ENCODE measurements around the gene TEX12.

TEX12 gene

GRCh38 chr11:112210890-112211289, 43.7 kb downstream of the TEX12 start:
- no peak for ATAC-seq (ENCODE audit: low read depth)
- no peak overlapping the region for H3K4me3 ChIP-seq (ENCODE audit: severe bottlenecking)

DNA sequence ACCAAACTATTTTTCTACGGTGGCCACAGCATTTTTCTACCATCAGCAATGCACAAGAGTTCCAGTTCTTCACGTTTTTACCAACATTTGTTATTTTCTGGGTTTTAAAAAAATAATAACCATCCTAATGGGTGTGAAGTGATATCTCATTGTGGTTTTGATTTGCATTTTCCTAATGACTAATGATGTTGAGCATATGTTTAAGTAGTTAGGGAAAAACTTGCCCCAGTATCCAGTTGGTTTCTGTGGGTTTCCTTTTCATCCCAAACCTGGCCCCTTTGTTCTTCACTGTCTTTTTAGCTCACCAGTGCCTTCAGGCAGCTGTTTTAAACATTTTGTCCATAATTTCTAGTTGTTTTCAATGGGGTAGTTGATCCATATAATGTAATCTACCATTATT, 44.4 kb downstream of the TEX12 start:
- H3K9me3 ChIP-seq (ENCODE audit: severe bottlenecking) = no peaks in the 10 kb centered on the region
- no peaks in the 10 kb centered on the region for H3K27me3 ChIP-seq (ENCODE audit: insufficient read depth, poor library complexity, severe bottlenecking)
- no peak for DNase-seq (ENCODE audit: low spot score)
- TF ChIP-seq, protein P1, sequence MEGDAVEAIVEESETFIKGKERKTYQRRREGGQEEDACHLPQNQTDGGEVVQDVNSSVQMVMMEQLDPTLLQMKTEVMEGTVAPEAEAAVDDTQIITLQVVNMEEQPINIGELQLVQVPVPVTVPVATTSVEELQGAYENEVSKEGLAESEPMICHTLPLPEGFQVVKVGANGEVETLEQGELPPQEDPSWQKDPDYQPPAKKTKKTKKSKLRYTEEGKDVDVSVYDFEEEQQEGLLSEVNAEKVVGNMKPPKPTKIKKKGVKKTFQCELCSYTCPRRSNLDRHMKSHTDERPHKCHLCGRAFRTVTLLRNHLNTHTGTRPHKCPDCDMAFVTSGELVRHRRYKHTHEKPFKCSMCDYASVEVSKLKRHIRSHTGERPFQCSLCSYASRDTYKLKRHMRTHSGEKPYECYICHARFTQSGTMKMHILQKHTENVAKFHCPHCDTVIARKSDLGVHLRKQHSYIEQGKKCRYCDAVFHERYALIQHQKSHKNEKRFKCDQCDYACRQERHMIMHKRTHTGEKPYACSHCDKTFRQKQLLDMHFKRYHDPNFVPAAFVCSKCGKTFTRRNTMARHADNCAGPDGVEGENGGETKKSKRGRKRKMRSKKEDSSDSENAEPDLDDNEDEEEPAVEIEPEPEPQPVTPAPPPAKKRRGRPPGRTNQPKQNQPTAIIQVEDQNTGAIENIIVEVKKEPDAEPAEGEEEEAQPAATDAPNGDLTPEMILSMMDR (IDR thresholded peaks at IDR 0.05; ENCODE audit: poor library complexity, severe bottlenecking) = no peak
- H3K27ac ChIP-seq (ENCODE audit: poor library complexity, severe bottlenecking) = peak overlapping the region; percentile 36
- ATAC-seq (ENCODE audit: low read depth) = no peak
- peaks cover 22% of the 10 kb centered on the region for H3K4me1 ChIP-seq (ENCODE audit: insufficient read depth, poor library complexity, severe bottlenecking)
- H3K36me3 ChIP-seq (ENCODE audit: low read depth) = no peaks in the 10 kb centered on the region
- H3K4me3 ChIP-seq (ENCODE audit: severe bottlenecking) = no peak overlapping the region

More at GRCh38 chr11:112210890-112211289, 43.7 kb downstream of the TEX12 start:
- peaks cover 22% of the 10 kb centered on the region for H3K4me1 ChIP-seq (ENCODE audit: insufficient read depth, poor library complexity, severe bottlenecking)
- H3K9me3 ChIP-seq (ENCODE audit: severe bottlenecking) = no peaks in the 10 kb centered on the region
- TF ChIP-seq, protein P1 (IDR thresholded peaks at IDR 0.05; ENCODE audit: poor library complexity, severe bottlenecking) = no peak
- no peaks in the 10 kb centered on the region for H3K36me3 ChIP-seq (ENCODE audit: low read depth)
- H3K27me3 ChIP-seq (ENCODE audit: insufficient read depth, poor library complexity, severe bottlenecking) = no peaks in the 10 kb centered on the region
- peak overlapping the region; percentile 36 for H3K27ac ChIP-seq (ENCODE audit: poor library complexity, severe bottlenecking)
- DNase-seq (ENCODE audit: low spot score) = no peak

- Histone ChIP-seq H3K36me3 (ENCODE audit: low read depth) (no peaks in the 10 kb centered on the region), H3K9me3 (ENCODE audit: severe bottlenecking) (no peaks in the 10 kb centered on the region), H3K4me3 (ENCODE audit: severe bottlenecking) (no peak overlapping the region), H3K4me1 (ENCODE audit: insufficient read depth, poor library complexity, severe bottlenecking) (peaks cover 22% of the 10 kb centered on the region), H3K27ac (ENCODE audit: poor library complexity, severe bottlenecking) (peak overlapping the region; percentile 36), H3K27me3 (ENCODE audit: insufficient read depth, poor library complexity, severe bottlenecking) (no peaks in the 10 kb centered on the region)
- DNase-seq (ENCODE audit: low spot score) (no peak), ATAC-seq (ENCODE audit: low read depth) (peak; percentile 71)
- TF ChIP-seq, protein P1 (IDR thresholded peaks at IDR 0.05; ENCODE audit: poor library complexity, severe bottlenecking) = no peak
Measured at GRCh38 chr11:112212290-112212689, 45.1 kb downstream of the TEX12 start.

- H3K36me3 ChIP-seq (ENCODE audit: low read depth) = no peaks in the 10 kb centered on the region
- H3K9me3 ChIP-seq (ENCODE audit: severe bottlenecking) = no peaks in the 10 kb centered on the region
- peaks cover 22% of the 10 kb centered on the region for H3K4me1 ChIP-seq (ENCODE audit: insufficient read depth, poor library complexity, severe bottlenecking)
- TF ChIP-seq, protein P1 (IDR thresholded peaks at IDR 0.05; ENCODE audit: poor library complexity, severe bottlenecking) = no peak
- no peak for DNase-seq (ENCODE audit: low spot score)
- peak overlapping the region; percentile 36 for H3K27ac ChIP-seq (ENCODE audit: poor library complexity, severe bottlenecking)
- H3K4me3 ChIP-seq (ENCODE audit: severe bottlenecking) = no peak overlapping the region
- no peaks in the 10 kb centered on the region for H3K27me3 ChIP-seq (ENCODE audit: insufficient read depth, poor library complexity, severe bottlenecking)
- ATAC-seq (ENCODE audit: low read depth) = no peak; the same call in 2 of the 3 replicates
Measured at GRCh38 chr11:112212710-112213109, 45.5 kb downstream of the TEX12 start.

DNA sequence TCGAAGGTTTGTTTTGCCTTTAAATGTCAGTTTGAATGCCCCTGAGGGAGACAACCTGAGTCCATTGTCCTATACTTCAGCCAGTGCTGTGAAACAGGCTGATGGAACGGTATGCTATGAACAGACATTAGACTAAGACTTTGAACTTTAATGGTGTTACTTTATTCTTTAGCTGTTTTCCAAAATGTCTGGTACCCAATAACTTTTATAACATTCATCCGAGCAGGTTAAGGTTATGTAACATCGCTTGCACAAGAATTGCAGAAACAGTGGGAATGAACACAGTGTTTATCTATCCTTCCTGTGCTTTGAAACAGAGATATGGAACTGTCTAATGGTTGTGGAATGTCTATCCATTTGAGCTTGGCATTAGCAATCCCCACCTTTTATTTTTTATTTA, 46.6 kb downstream of the TEX12 start:
- Histone ChIP-seq H3K9me3 (ENCODE audit: severe bottlenecking) (no peaks in the 10 kb centered on the region), H3K4me1 (ENCODE audit: insufficient read depth, poor library complexity, severe bottlenecking) (peaks cover 22% of the 10 kb centered on the region), H3K36me3 (ENCODE audit: low read depth) (no peaks in the 10 kb centered on the region), H3K27me3 (ENCODE audit: insufficient read depth, poor library complexity, severe bottlenecking) (no peaks in the 10 kb centered on the region), H3K4me3 (ENCODE audit: severe bottlenecking) (no peak overlapping the region), H3K27ac (ENCODE audit: poor library complexity, severe bottlenecking) (peak overlapping the region; percentile 36)
- ATAC-seq (ENCODE audit: low read depth) = peak; percentile 54
- TF ChIP-seq, protein P1 (IDR thresholded peaks at IDR 0.05; ENCODE audit: poor library complexity, severe bottlenecking) = no peak
- DNase-seq (ENCODE audit: low spot score) = no peak

Data from RWPE2 (cell line).